SU-DHL-6 (cell line): ENCODE results near the gene MKI67.

Experiments used
- H2AFZ ChIP-seq: fragments of 200-600 bp; sonication (generic); 2 replicates; pipeline ENCODE4 v1.6.1; 2014; ENCODE audit warnings: low read depth, mild to moderate bottlenecking, moderate library complexity, mixed read lengths, antibody characterized with exemption, low read length; ENCODE audit not compliant: severe bottlenecking
- H3F3A ChIP-seq: fragments of 200-600 bp; shearing (Covaris generic); 2 replicates; pipeline ENCODE4 v1.6.0; 2016; ENCODE audit warnings: antibody characterized with exemption, mild to moderate bottlenecking; ENCODE audit not compliant: insufficient read depth
- H3K27ac ChIP-seq: fragments of 200-600 bp; sonication (generic); 2 replicates; pipeline ENCODE4 v1.5.1; 2016; ENCODE audit warnings: low read depth, mild to moderate bottlenecking, low read length, moderate library complexity, mixed read lengths
- H3K27me3 ChIP-seq: fragments of 200-600 bp; sonication (generic), shearing (Covaris generic); 2 replicates; pipeline ENCODE4 v1.6.0; 2014; ENCODE audit warnings: mild to moderate bottlenecking, low read length
- H3K36me3 ChIP-seq: fragments of 200-600 bp; sonication (generic); 2 replicates; pipeline ENCODE4 v1.6.1; 2014; ENCODE audit warnings: mild to moderate bottlenecking, low read length, mixed read lengths
- H3K4me2 ChIP-seq: fragments of 300-600, 200-600 bp; shearing (Covaris generic), sonication (generic); 2 replicates; pipeline ENCODE4 v1.6.0; 2014; ENCODE audit warnings: low read length, low read depth, mild to moderate bottlenecking; ENCODE audit not compliant: poor library complexity, severe bottlenecking
- H3K4me3 ChIP-seq: fragments of 200-600 bp; sonication (generic); 2 replicates; pipeline ENCODE4 v1.5.1; 2014; ENCODE audit warnings: antibody characterized with exemption, low read length, mild to moderate bottlenecking, mixed read lengths; ENCODE audit not compliant: insufficient read depth, poor library complexity, severe bottlenecking
- H3K79me2 ChIP-seq: fragments of 200-600 bp; sonication (generic); 2 replicates; pipeline ENCODE4 v1.6.1; 2014; ENCODE audit warnings: mild to moderate bottlenecking, low read length, moderate library complexity; ENCODE audit not compliant: insufficient read depth
- H3K9ac ChIP-seq: fragments of 200-600 bp; sonication (generic); 2 replicates; pipeline ENCODE4 v1.7.0; 2014; ENCODE audit warnings: mild to moderate bottlenecking, low read length
- H3K9me2 ChIP-seq: fragments of 200-600 bp; sonication (generic); replicated peaks from 2 replicates; pipeline ENCODE4 v1.6.1; 2014; ENCODE audit warnings: low read length; ENCODE audit not compliant: insufficient read depth
- H3K9me3 ChIP-seq: fragments of 200-600 bp; sonication (generic); 2 replicates; pipeline ENCODE4 v1.6.1; 2014; ENCODE audit warnings: low read length, mixed read lengths; ENCODE audit not compliant: insufficient read depth
- H4K20me1 ChIP-seq: fragments of 200-600 bp; sonication (generic); 2 replicates; pipeline ENCODE4 v1.6.1; 2014; ENCODE audit warnings: low read depth, mild to moderate bottlenecking, antibody characterized with exemption, low read length, moderate library complexity, mixed read lengths
- CTCF ChIP-seq: fragments of 200-600 bp; sonication (generic); IDR thresholded peaks from one replicate; pipeline ENCODE4 v1.5.1; 2017; ENCODE audit warnings: antibody characterized with exemption, mild to moderate bottlenecking, low read length, moderate library complexity; ENCODE audit not compliant: insufficient read depth, poor library complexity, severe bottlenecking
- EZH2phosphoT487 ChIP-seq: fragments of 200-600 bp; sonication (generic), shearing (Covaris generic); conservative IDR thresholded peaks from 2 replicates; pipeline ENCODE4 v1.6.1; 2018; ENCODE audit warnings: mild to moderate bottlenecking, antibody characterized with exemption, low read length, moderate library complexity, mixed read lengths

The MKI67 gene

GRCh38 chr10:128047351-128047750 is 78.9 kb downstream of the MKI67 start:
- Histone ChIP-seq H3K27me3 (no peaks in the 10 kb centered on the region), H4K20me1 (no peaks in the 10 kb centered on the region), H3K4me3 (peak overlapping the region; percentile 53), H3K9ac (peak overlapping the region; percentile 51), H2AFZ (peak overlapping the region; percentile 72), H3K79me2 (no peaks in the 10 kb centered on the region), H3F3A (peaks cover 5% of the 10 kb centered on the region; the same call in 1 of the 2 replicates), H3K9me3 (no peaks in the 10 kb centered on the region), H3K9me2 (no peaks in the 10 kb centered on the region), H3K4me2 (peak overlapping the region; percentile 78), H3K27ac (peak overlapping the region; percentile 33; the same call in 1 of the 2 replicates), H3K36me3 (no peaks in the 10 kb centered on the region)
- TF ChIP-seq EZH2phosphoT487 (no peak), CTCF (no peak)

GRCh38 chr10:128046953-128047290 is 79.3 kb downstream of the MKI67 start:
- H3K9me3 ChIP-seq, result no peaks in the 10 kb centered on the region
- H3K79me2 ChIP-seq, result no peaks in the 10 kb centered on the region
- TF ChIP-seq CTCF (no peak), EZH2phosphoT487 (no peak)
- peak overlapping the region; percentile 78 for H3K4me2 ChIP-seq
- no peaks in the 10 kb centered on the region for H3K9me2 ChIP-seq
- H3K36me3 ChIP-seq, result no peaks in the 10 kb centered on the region
- no peak overlapping the region for H3K4me3 ChIP-seq
- H3F3A ChIP-seq, result peaks cover 5% of the 10 kb centered on the region; the same call in 1 of the 2 replicates
- no peaks in the 10 kb centered on the region for H4K20me1 ChIP-seq
- H3K27me3 ChIP-seq, result no peaks in the 10 kb centered on the region
- no peak overlapping the region for H3K27ac ChIP-seq
- H3K9ac ChIP-seq, result peak overlapping the region; percentile 51; the same call in 1 of the 2 replicates
- peak overlapping the region; percentile 72 for H2AFZ ChIP-seq
